OCI-LY1 (cell line): ENCODE data around the gene TOMM7.

Experiments used
- H2AFZ ChIP-seq: fragments of 200-600 bp; sonication (generic), shearing (Covaris generic); 2 replicates; pipeline ENCODE4 v1.6.0; 2014; ENCODE audit warnings: antibody characterized with exemption, mild to moderate bottlenecking, low read length
- H3F3A ChIP-seq: fragments of 200-600 bp; sonication (generic), shearing (Covaris generic); 2 replicates; pipeline ENCODE4 v1.6.0; 2014; ENCODE audit warnings: mild to moderate bottlenecking, antibody characterized with exemption, low read length, moderate library complexity; ENCODE audit not compliant: insufficient read depth
- H3K27ac ChIP-seq: fragments of 200-600 bp; sonication (generic); 2 replicates; pipeline ENCODE4 v1.5.1; 2014; ENCODE audit warnings: low read length, mixed run types, mild to moderate bottlenecking, low read depth; ENCODE audit not compliant: poor library complexity, severe bottlenecking
- H3K27me3 ChIP-seq: fragments of 200-600 bp; sonication (generic); 2 replicates; pipeline ENCODE4 v1.6.0; 2014; ENCODE audit warnings: antibody characterized with exemption, mild to moderate bottlenecking, low read length, moderate library complexity; ENCODE audit not compliant: insufficient read depth
- H3K36me3 ChIP-seq: fragments of 200-600 bp; sonication (generic); 2 replicates; pipeline ENCODE4 v1.6.1; 2014; ENCODE audit warnings: mild to moderate bottlenecking, antibody characterized with exemption, low read length, moderate library complexity, mixed read lengths; ENCODE audit not compliant: insufficient read depth
- H3K4me1 ChIP-seq: fragments of 200-600 bp; sonication (generic); 2 replicates; pipeline ENCODE4 v1.5.1; 2014; ENCODE audit warnings: mild to moderate bottlenecking, low read length, moderate library complexity; ENCODE audit not compliant: insufficient read depth, severe bottlenecking
- H3K4me2 ChIP-seq: fragments of 200-600 bp; sonication (generic), shearing (Covaris generic); 2 replicates; pipeline ENCODE4 v1.6.1; 2014; ENCODE audit warnings: low read length
- H3K4me3 ChIP-seq: fragments of 200-600 bp; sonication (generic); 2 replicates; pipeline ENCODE4 v1.5.1; 2014; ENCODE audit warnings: low read length, low read depth, mild to moderate bottlenecking, mixed read lengths; ENCODE audit not compliant: poor library complexity, severe bottlenecking
- H3K79me2 ChIP-seq: fragments of 200-600 bp; shearing (Covaris generic); 2 replicates; pipeline ENCODE4 v1.6.1; 2016; ENCODE audit warnings: mixed run types, low read length, mixed read lengths; ENCODE audit not compliant: insufficient read depth
- H3K9ac ChIP-seq: fragments of 200-600 bp; sonication (generic), shearing (Covaris generic); 2 replicates; pipeline ENCODE4 v1.6.1; 2014; ENCODE audit warnings: mild to moderate bottlenecking, low read length, mixed read lengths
- H3K9me2 ChIP-seq: fragments of 200-600 bp; sonication (generic), shearing (Covaris generic); 2 replicates; pipeline ENCODE4 v1.6.1; 2014; ENCODE audit warnings: low read depth, mild to moderate bottlenecking, low read length, mixed read lengths
- H3K9me3 ChIP-seq: fragments of 200-600 bp; shearing (Covaris generic); 2 replicates; pipeline ENCODE4 v1.6.1; 2014; ENCODE audit warnings: low read length, mixed read lengths
- H4K20me1 ChIP-seq: fragments of 200-600 bp; sonication (generic), shearing (Covaris generic); 2 replicates; pipeline ENCODE4 v1.6.0; 2016; ENCODE audit warnings: mild to moderate bottlenecking, low read length; ENCODE audit not compliant: insufficient read depth
- EZH2 ChIP-seq: fragments of 200-600 bp; sonication (generic), shearing (Covaris generic); IDR thresholded peaks from 2 replicates; pipeline ENCODE4 v1.8.0; 2017; ENCODE audit warnings: borderline replicate concordance, mixed run types, mild to moderate bottlenecking, antibody characterized with exemption, low read length, moderate library complexity, mixed read lengths
- TF ChIP-seq, protein P1 (sequence below): fragments of 200-600 bp; sonication (generic), shearing (Covaris generic); IDR thresholded peaks from 2 replicates; pipeline ENCODE4 v1.5.1; 2017; ENCODE audit warnings: mild to moderate bottlenecking, antibody characterized with exemption, low read length, moderate library complexity, mixed read lengths

TOMM7 gene

DNA sequence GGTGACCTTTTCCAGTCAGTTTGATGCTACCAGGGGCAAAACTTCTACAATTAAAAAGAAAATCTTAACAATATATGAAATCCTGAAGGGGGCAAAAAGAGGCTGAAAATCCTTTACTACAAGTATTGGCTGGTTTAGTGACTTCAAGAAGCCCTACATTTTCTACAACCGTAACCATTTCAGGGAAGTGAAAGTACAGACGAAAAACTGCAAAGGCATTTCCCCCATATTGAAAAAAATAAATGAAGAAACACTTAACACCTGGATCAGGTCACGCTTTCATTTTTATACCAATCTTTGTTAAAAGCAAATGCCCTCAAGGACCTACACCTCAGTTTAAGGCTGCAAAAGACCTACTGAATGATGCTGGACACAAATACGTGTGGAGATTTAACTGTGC lies 57.0 kb downstream of the TOMM7 start:
- Histone ChIP-seq H3K27ac (no peak overlapping the region), H3K9me2 (no peaks in the 10 kb centered on the region), H3K79me2 (no peaks in the 10 kb centered on the region), H3K36me3 (no peaks in the 10 kb centered on the region), H4K20me1 (no peaks in the 10 kb centered on the region), H3K9ac (no peak overlapping the region), H3F3A (no peaks in the 10 kb centered on the region), H3K4me2 (peak overlapping the region; percentile 14; the same call in 1 of the 2 replicates), H2AFZ (no peak overlapping the region), H3K9me3 (no peaks in the 10 kb centered on the region), H3K4me3 (no peak overlapping the region), H3K4me1 (peaks cover 11% of the 10 kb centered on the region), H3K27me3 (no peaks in the 10 kb centered on the region)
- no peak for TF ChIP-seq EZH2
- TF ChIP-seq, protein P1, sequence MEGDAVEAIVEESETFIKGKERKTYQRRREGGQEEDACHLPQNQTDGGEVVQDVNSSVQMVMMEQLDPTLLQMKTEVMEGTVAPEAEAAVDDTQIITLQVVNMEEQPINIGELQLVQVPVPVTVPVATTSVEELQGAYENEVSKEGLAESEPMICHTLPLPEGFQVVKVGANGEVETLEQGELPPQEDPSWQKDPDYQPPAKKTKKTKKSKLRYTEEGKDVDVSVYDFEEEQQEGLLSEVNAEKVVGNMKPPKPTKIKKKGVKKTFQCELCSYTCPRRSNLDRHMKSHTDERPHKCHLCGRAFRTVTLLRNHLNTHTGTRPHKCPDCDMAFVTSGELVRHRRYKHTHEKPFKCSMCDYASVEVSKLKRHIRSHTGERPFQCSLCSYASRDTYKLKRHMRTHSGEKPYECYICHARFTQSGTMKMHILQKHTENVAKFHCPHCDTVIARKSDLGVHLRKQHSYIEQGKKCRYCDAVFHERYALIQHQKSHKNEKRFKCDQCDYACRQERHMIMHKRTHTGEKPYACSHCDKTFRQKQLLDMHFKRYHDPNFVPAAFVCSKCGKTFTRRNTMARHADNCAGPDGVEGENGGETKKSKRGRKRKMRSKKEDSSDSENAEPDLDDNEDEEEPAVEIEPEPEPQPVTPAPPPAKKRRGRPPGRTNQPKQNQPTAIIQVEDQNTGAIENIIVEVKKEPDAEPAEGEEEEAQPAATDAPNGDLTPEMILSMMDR = no peak
